Stimulated activated CD4-positive, alpha-beta T cell treated with anti-CD3 and anti-CD28 coated beads, Interleukin-4, amount 100 ng/mL, for 4 hours (primary cell): ENCODE data around the gene MAFF.

Experiments used
- DNase-seq, 2 experiments: peaks; one replicate each; pipeline ENCODE4 v3.0.0-alpha.2; 2020

Gene MAFF

DNA sequence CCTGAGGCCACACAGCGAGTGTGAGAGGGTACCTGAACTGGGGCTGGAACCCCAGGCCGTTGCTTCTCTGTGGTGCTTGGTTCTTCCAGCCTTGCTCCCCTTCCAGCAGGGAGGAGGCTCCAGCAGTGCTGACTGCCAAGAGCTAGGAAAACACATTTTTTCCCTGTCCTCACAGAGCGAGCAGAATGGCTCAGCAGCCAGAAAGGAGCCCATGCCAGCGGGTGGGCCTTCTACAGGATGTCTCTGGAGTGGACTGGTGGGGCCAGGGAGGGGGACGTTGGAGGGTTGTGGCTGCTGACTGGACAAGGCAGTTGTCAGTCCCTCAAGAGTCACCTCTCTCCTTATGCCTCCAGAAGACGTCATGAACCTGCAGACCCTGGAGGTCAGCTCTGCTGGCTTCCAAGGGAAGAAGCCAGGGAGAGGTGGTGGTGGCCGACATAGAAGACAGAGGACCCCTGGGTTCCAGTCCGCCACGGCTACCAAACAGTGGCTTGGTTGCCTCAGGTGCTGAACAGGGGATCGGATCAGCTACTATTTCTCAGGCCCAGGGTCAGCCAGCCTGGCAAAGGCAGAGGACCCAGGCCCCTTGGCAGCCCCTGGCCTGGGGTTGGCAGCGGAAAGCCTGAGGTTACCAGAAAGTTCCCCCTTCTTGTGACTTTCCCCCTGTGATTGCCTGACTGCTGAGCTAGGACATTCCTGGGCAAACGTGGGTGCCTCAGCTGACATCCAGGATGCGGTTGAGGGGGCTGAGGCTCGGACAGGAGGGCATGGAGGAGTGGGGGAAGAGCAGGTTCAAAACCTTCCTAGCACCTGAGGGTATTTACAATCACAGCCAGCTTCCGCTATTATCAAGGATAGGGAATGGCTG is 3.7 kb downstream of the MAFF start:
- DNase-seq, result no peak

DNA sequence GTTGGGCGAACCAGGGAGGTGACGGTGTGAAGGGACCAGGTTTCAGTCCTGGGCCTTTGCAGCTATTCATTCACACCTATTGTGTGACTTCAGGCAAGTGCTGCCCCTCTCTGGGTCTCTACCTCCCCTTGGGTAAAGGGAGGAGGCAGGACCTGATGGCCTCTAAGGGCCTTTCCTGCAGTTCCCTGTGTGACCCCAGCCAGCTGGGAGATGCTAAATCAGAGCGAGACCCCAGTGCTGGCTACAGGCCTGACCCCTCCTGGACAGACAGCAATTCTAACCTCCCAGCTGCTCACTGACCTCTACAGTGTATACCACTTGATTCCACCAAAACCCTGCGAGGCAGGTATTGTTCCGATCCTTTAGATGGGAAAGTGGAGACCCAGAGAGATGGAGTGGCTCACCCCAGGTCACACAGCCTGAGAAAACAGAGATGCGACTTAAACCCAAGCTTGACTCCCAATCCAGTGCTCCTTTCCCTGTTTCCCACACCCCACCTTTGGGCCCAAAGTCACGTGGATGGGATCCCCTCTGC is 6.2 kb downstream of the MAFF start:
- DNase-seq, result no peak

DNA sequence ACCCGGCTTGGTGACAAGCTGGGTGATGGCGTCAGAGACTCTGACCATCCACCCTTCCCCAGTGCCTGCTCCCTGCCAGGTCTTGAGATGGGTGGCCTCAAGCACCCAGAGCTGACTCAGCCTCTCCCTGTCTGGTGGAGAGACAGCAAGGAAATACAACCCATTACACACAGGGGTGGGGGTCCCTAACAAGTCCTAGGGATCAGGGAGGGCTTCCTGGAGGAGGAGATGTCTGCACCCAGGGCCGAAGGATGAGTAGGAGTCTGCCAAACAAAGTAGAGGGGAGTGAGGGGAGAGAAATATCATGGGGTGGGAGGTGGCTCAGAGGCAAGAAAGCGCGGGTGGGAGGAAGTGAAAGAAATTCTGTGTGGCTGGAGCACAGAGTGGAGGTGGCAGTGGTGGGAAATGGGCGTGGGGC is 6.8 kb downstream of the MAFF start:
- DNase-seq, result no peak

DNA sequence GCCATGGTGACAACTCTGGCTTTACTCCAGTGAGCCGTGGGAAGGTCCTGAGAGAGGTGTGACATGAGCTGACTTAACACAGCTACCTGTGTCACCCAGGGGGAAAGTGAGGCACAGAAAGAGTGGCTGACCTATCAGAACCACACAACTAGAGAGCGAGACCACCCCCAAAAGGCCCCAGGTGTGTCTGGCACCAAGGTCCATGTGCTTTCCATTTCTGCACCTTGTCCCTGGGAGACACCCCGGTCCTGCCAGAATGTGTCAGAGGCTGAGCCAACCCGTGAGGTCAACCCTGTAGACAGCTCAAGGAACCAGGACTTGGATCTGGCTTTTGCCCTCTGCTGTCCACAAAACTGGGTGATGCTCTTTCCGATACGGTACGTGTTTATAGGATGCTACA is 9.8 kb downstream of the MAFF start:
- DNase-seq, result no peak

DNA sequence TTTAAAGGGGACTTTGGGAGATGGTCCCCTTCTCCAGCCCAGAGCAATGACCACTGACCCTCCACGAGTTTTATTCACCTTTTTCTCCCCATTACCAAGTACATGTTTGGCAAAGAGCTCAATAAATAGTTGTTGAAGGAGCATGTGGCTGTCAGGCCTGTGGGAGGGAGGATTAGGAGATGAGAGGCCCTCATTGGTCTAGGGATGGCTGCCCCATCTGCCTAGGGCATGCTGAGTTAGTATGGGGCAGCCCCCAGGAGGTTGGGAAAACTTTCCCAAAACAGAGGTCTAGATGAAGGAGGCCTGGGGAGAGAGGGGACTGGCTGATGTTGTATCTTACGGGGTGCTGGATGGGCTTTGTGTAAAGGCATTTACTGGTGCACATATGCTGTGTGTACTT is 10.6 kb downstream of the MAFF start:
- DNase-seq, result no peak

DNA sequence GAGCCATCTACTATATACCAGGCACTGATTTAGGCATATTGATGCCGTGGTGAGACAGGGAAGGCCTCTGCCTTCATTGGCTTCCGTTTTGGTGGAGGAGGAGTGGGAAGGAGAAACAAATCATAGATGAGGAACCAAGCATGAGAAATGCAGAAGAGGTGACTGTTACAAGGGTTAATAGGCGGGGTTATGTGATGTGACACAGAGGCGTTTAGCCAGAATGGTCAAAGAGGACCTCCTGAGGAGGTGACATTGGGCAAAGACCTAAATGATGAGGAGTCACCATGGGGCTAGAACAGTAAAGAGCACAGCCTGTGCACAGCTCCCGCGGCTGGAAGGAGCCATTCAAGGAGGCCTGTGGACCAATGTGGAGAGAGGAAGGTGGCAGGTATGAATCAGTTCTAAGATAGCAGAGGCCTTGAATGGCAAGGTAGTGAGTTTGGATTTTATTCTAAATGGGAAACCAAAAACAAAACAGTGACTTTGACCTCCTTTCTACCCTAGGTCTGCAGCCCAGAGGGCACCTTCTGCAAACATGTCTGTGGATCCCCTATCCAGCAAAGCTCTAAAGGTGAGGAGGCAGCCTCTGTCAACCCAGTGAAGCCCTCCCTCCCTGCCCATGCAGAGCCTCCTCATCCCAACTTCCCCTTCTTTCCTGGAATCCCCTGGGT is 11.7 kb downstream of the MAFF start:
- no peak for DNase-seq

DNA sequence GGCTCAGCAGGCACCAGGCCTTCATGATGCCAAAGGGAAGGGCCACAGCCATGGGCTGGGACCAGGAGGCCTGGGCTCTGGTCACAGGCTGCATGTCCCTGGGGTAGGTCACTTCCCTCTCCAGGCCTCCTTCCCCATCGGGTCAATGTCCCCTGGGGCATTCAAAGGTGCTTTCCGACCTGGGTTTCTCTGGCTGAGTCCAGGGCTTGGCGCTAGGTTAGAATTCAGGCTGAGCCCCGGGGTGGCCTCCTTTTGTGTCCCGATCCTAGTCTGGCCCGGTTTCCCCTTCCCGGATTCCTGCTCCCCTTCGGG is 12.2 kb downstream of the MAFF start:
- no peak for DNase-seq

DNA sequence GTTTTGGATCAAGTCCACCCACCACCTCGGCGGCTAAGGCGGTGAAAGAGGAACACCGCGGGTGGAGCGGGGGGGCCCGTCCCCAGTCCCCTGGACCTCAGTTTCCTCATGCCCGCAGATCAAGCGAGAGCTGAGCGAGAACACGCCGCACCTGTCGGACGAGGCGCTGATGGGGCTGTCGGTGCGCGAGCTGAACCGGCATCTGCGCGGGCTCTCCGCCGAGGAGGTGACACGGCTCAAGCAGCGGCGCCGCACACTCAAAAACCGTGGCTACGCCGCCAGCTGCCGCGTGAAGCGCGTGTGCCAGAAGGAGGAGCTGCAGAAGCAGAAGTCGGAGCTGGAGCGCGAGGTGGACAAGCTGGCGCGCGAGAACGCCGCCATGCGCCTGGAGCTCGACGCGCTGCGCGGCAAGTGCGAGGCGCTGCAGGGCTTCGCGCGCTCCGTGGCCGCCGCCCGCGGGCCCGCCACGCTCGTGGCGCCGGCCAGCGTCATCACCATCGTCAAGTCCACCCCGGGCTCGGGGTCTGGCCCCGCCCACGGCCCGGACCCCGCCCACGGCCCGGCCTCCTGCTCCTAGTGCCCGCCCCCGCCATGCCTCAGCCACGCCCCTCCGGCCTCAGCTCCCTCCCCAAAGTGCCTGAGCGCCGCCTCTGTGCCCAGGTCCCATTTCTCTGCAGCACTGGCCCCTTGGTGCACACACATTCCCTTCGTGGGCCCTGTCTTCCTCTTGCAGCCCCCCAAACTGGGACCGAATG is 12.7 kb downstream of the MAFF start:
- DNase-seq, result peak; percentile 62 to 63

DNA sequence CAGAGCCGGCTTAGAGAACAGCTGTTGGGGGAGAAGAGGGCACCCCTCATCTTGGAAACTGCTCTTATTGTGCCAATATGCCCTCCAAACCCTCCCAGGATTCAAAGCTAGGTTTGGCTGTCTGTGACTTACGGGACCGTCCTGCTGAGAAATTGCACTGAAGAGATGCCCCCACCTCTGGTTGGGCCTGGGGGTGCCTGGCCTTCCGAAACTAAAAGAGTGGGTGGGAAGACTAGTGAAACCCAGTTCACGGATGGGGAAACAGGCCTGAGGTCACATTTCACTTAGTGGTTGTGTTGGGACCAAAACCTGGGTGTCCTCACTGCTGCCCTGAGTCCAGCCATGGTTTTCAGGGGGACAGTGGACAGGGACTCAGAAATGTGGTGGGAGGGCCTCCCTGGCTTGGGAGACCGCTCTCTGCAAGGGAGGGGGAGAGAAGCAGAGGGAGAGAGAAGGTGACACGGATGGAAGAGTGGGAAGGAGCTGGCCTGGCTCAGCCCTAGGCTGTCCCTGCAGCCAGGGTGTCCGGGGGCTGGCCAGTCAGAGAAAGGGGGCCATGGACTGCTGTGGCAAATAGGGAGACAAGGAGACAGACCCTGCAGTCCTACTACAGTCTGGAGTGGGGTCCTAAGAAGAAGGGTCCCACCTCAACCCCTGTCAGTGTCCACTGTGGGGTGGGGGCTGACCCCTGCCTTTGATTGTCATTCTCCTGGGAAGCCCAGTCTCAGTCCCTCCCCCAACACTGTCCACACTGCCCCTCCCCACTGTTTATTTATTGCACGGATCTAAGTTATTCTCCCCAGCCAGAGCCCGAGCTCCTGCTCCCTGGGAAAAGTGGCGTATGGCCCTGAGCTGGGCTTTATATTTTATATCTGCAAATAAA is 13.6 kb downstream of the MAFF start:
- DNase-seq, result no peak

DNA sequence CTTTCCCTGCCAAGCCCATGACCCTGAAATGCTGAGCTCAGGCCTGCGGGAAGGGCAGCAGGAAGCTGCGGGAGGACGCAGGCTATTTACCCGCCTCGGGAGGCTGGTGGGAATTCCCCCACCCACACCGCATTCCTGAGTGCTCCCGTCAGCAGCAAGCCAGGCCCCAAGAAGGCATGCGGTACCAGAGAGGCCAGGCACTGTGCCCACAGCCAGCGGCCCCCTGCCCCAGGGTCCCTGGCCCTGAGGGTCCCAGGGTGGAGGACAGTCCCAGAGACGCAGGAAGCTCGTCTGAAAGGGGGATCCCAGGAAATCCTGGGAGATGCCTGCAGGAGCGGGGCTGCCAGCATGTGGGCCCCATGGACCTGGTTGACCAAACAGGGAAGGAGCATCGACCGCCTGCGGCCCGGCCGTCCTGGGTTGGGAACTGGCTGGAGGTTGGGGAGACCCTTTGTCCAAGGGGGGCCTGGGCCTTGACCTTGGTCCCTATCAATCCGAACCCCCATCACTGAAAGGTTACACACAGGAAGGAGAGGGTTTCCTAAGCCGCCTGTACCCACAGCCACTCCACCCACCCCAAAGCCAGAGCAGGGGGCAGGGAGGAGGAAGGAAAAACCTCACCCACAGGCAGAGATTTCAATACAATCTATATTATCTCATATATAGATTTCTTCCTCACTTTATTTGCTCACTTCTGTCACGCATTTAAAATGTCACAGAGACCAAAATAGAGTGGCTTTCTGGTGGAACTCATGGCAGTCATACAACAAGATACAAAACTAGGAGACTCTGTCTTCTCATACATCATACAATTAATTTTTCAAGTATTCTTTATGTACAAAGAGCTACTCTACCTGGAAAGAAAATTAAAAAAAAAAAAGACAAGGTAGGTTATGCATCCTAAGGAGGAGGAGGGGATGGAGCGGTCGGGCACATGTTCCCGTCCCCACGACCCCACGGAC is 17.1 kb downstream of the MAFF start:
- DNase-seq, result peak; percentile 36 to 45

DNA sequence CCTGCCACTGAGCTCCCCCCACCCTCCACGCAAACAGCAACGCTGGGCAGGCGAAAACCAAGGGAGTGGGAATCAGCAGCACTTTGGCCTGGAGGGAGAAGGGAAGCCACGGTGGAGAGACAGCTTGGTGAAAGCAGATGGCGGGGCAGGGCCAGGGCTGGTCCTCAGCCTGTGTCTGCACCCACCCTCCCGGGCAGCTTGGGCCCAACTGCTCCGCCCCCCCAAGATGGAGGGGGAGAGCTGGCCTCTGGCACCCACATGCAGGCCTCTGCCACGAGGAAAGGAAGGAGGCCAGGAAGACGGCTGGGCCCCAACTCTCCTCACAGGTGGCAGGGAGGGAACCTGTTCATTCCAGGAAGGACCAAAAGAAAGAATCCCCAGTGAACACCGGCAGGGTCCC is 17.8 kb downstream of the MAFF start:
- no peak for DNase-seq

DNA sequence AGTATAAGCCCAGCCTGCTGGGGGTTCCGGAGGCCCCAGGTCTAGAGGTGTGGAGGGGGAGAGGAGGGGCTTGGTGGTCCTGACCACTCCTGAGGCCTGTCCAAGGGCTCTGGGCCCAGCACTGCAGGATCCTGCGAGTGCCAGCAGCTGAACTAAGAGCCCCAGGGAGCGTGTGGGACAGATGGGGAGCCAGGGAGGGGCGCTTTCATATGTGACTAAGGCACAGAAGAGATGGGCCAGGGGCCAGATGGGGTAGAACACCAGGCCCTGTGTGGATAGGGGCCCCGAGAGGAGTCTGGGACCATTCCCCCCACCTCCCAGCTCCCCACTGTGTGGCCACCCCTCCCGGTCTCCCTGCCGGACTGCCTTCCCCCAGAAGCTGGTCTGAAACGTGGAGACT is 18.4 kb downstream of the MAFF start:
- no peak for DNase-seq

DNA sequence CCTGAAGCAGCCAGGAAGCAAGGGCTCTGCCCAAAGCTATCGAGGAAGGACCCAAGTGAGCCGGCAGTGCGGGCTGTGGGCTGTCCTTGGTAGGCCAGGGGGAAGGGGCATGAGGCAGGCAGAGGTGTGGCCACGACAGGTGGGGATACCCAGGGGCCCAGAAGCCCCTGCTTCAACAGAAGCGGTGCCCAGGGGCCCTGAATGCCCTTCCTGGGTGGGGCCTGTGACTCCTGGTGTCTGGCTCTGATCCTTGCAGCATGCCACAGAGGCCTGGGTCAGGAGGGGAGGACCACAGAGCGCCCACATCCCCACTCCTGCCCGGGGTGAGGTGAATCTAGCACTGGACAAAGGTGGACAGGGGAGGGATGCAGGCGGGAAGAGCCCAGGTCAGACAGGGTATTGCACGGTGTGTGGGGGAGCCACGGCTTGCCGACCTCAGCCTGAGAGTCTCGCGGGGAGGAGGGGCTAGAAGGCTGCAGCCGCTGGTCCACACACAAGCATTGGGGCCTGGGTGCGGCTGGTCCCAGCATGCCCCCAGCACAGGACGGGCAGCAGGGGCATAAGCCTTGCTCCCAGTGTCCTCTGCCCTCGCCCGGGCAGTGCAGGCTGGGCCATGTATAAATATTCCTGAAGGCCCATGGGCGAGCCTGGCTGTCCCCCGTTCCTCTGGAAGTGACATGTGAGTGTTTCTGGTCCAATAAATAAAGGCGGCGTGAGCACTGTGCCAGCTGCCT is 19.0 kb downstream of the MAFF start:
- no peak for DNase-seq

DNA sequence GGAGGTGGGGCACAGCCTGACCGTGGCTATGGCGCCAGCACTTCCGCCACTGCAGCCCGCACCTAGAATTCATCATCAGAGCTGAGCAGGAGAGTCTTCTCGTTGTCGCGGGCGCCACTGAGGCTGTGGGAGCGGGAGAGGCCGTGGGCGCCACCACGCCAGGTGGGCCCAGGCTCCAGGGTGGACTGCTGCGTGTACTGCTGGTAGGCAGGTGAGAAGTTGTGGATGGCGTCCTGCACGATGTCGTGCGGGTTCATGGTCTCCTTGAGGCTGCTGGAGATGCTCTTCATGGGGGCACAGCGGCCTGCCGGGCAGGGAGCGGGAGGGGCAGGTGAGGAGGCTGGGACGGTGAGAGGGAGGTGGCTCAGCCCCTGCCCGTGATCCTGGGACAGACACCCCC is 19.6 kb downstream of the MAFF start:
- no peak for DNase-seq

DNA sequence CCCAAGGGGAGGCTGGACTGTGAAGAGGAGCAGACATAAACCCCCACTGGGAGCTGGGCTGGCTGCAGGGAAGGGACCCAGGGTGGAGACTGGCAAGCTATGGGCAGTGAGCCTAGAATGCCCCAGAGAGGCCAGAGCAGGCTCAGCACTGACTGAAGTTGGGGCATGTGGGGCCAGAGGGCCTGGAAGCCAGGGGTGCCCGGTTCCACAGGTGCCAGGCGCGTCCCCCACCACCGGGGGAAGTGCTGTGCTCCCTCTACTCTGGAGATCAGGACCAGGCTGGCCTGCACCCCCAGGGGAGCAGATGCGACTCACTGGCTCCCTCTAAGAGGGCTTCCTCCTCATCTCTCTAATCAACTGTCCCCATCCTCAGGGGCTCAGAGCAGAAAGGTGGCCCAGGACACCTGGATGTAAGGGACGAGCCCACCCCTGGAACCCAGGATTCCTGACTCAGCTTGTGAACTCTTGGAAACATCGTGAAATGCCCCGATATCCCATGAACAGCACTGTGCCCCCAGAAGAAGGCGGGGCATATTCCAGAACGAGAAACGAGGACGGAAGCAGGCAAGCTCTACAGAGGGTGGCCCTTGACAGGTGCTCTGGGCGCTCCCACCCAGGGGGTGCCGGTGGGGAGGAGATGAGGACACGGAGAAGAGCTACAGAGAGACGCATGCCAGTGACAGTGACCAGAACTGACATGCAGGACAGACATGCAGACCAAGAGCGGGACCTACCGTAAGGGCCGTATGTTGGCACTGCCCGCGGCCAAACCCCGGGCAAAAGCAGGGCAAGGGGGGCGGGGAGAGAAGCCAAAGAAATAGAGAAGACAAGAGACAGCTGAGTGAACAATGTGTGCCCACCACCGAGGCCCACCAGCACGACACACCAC is 20.4 kb downstream of the MAFF start:
- no peak for DNase-seq

DNA sequence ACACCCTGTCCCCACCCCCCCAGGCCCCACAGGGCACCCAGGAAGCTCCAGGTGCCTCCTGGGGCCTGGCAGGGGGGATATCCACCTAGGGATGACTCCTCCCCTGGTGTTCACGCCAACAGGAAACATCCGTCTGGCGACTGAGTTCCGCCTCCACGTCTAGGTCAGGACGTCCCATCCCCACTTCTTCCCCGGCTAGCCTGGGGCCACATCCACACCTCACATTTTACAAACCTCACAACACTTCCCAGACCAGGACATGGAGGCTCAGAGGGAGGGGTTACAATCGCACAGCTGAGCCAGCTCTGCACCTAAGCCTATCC is 21.0 kb downstream of the MAFF start:
- no peak for DNase-seq

DNA sequence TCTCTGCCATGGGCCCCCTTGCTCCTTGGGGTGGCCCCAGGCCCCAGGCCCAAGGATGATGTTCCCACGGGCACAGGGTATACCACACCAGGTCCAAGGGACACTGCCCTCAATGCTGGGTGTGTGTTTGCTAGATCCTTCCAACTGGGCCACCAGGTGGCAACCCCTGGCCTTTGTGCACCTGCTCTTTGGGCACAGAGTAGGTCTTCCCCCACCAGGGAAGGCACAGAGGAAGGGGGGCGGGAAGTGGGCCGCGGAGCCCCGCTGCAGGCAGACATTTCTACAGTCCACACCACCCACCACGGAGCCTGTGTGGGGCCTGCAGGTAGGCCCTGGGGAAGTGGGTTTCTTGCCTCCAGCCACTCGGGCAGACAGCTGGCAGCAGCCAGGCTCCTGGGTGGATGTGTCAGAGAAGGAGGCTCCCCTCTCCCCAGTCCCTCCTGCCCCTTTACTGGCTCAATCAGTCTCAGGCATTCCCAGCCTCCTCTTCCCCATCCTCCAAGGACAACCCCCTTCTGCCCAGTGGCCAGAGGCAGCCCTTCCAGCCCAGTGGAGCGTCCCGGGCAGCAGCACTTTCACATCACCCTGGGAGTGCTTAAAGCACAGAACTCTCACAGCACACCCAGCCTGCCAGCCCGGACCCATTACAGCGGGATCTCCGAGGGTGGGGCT is 21.6 kb downstream of the MAFF start:
- no peak for DNase-seq

DNA sequence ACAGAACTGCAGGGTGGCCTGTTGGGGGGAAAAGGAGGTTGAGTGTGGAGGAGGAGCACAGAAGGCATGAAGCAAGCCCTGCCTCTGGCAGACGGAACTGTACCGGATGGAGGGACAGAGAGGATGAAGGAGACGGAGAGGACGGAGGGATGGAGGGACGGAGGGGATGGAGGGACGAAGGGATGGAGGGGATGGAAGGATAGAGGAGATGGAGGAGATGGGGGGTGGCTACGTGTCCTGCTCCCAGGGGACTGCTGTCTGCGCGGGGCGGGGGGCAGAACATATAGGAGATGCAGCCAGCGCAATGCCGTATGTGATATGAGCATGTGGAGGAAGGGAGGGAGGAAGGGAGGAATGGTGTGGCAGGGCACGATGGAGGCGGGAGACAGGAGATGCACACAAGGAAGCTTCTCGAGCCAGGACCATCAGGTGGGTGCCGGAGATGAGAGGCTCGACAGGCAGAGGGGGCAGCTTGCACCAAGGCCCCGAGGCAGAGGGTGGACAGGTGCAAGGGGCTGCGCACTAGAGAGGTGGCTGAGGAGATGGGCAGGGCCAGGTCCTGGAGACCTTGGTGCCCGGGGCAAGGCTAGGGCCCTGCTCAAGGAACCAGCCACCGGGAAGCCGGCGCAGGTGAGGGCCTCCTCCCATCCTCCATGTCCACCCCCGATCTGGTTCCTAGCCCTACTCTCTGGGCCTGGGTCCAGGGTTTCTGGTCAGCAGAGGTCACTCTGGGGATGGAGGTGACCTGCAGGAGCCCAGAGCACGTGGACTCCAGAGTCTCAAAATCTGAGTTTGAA is 25.3 kb downstream of the MAFF start:
- no peak for DNase-seq
